Uterus (tissue), 2 donors: ENCODE measurements around the gene AP1S3.

Source experiments
- CTCF ChIP-seq, 4 experiments: fragments of 200-600 bp in 2 of 4; fragments of 450-650 bp in 2 of 4; sonication (generic) in 2 of 4; IDR thresholded peaks; one replicate each; pipeline ENCODE4 v1.5.1; 2016 to 2019; ENCODE audit warnings: antibody characterized with exemption in 4 of 4, mild to moderate bottlenecking in 2 of 4, moderate library complexity in 1 of 4
- POLR2A ChIP-seq, 2 donors: fragments of 450-650 bp; IDR thresholded peaks; one replicate each; pipeline ENCODE4 v1.6.1; 2016; ENCODE audit warnings: antibody characterized with exemption in 2 of 2, mild to moderate bottlenecking in 1 of 2, moderate library complexity in 1 of 2

- no peak for TF ChIP-seq CTCF (IDR thresholded peaks at IDR 0.05)
- TF ChIP-seq POLR2A (IDR thresholded peaks at IDR 0.05), result no peak
Observed at GRCh38 chr2:223737207-223737606, 100.2 kb downstream of the AP1S3 start.
